HCT116 (cell line): ENCODE results near the gene NFKB1. TPM values are rescaled to one million over a fixed set of nuclear protein-coding genes. Genes with fewer than 3 reads are reported as not detected.

Source experiments
- ATAC-seq: fragments of 200-7000 bp; cut with Tn5 transposase; 2 replicates; pipeline ENCODE4 v1.9.1; 2020; ENCODE audit warnings: mild to moderate bottlenecking, moderate library complexity
- BruUV-seq: library from RNA; stranded (reverse); fragments of 400-500 nt; replicated peaks from 2 replicates; lab custom pipeline; 2021; lab: Mats Ljungman, UMichigan
- CTCF ChIA-PET: fragments of 300-600 bp; sonication (Branson Sonifier 250); formaldehyde crosslinking; loops from one replicate; lab custom pipeline; 2021; ENCODE audit warnings: antibody characterized with exemption; lab: Charles Lee
- POLR2A ChIA-PET: fragments of 300-600, 350-600 bp; sonication (Branson Sonifier 250); formaldehyde crosslinking; loops from one replicate; lab custom pipeline; 2021; ENCODE audit warnings: antibody characterized with exemption; lab: Charles Lee
- RAD21 ChIA-PET, 2 experiments: fragments of 300-600 bp; sonication (Branson Sonifier 250); formaldehyde crosslinking; loops; one replicate each; lab custom pipeline; 2023; ENCODE audit warnings: low total read pairs in 2 of 2; ENCODE audit not compliant: uncharacterized antibody in 2 of 2, unreplicated experiment in 2 of 2, low non-redundant PET in 1 of 2; lab: Charles Lee
- DNase-seq: peaks from one replicate; pipeline ENCODE4 v3.0.0-alpha.2; 2010; ENCODE audit warnings: low read depth, low spot score
- H2AFZ ChIP-seq: fragments of 200-600 bp; shearing (Covaris generic), sonication (generic); 2 replicates; pipeline ENCODE4 v1.6.1; 2017; ENCODE audit warnings: low read depth, mixed run types, mixed read lengths, antibody characterized with exemption, low read length; ENCODE audit not compliant: poor library complexity, severe bottlenecking
- H3K27ac ChIP-seq: 2 replicates; pipeline ENCODE4 v1.5.1; 2012; ENCODE audit warnings: low read depth, low read length
- H3K27me3 ChIP-seq: fragments of 200-600 bp; sonication (generic); 2 replicates; pipeline ENCODE4 v1.6.1; 2016; ENCODE audit warnings: mixed run types, low read length, mixed read lengths; ENCODE audit not compliant: insufficient read depth
- H3K36me3 ChIP-seq, 2 experiments: fragments of 200-500 bp in 1 of 2; fragments of 200-600 bp in 1 of 2; sonication (Bioruptor generic) in 1 of 2; sonication (generic) in 1 of 2; 2 replicates each; pipeline versions ENCODE4 v1.5.1 to v1.6.1; 2014 to 2016; ENCODE audit warnings: low read length in 2 of 2, inconsistent platforms in 1 of 2, mixed read lengths in 1 of 2, mixed run types in 1 of 2; ENCODE audit not compliant: insufficient read depth in 2 of 2, control insufficient read depth in 1 of 2
- H3K4me1 ChIP-seq, 2 experiments: fragments of 200-600 bp in 1 of 2; sonication (generic) in 1 of 2; 2 replicates each; pipeline versions ENCODE4 v1.5.1 to v1.6.1; 2012 to 2017; ENCODE audit warnings: low read length in 2 of 2, inconsistent platforms in 1 of 2, mild to moderate bottlenecking in 1 of 2, mixed read lengths in 1 of 2, mixed run types in 1 of 2, moderate library complexity in 1 of 2; ENCODE audit not compliant: insufficient read depth in 2 of 2, control insufficient read depth in 1 of 2
- H3K4me2 ChIP-seq: fragments of 200-600 bp; sonication (generic); 2 replicates; pipeline ENCODE4 v1.6.1; 2017; ENCODE audit warnings: mixed run types, low read length, mixed read lengths
- H3K4me3 ChIP-seq, 2 experiments: fragments of 200-600 bp in 1 of 2; sonication (generic) in 1 of 2; replicated peaks in 1 of 2; 2 replicates each; pipeline ENCODE4 v1.5.1; 2011 to 2016; ENCODE audit warnings: low read length in 2 of 2, control low read depth in 1 of 2, low read depth in 1 of 2, mild to moderate bottlenecking in 1 of 2, mixed read lengths in 1 of 2, mixed run types in 1 of 2
- H3K79me2 ChIP-seq: fragments of 200-600 bp; sonication (generic); 2 replicates; pipeline ENCODE4 v1.6.1; 2017; ENCODE audit warnings: mild to moderate bottlenecking, mixed run types, low read length, moderate library complexity, mixed read lengths; ENCODE audit not compliant: insufficient read depth
- H3K9ac ChIP-seq: fragments of 200-600 bp; sonication (generic); 2 replicates; pipeline ENCODE4 v1.6.1; 2016; ENCODE audit warnings: low read length, mixed read lengths
- H3K9me2 ChIP-seq: fragments of 200-600 bp; sonication (generic), shearing (Covaris generic); 2 replicates; pipeline ENCODE4 v1.6.1; 2017; ENCODE audit warnings: mixed run types, mild to moderate bottlenecking, moderate library complexity; ENCODE audit not compliant: insufficient read depth
- H3K9me3 ChIP-seq, 2 experiments: fragments of 200-500 bp in 1 of 2; fragments of 200-600 bp in 1 of 2; sonication (Bioruptor generic) in 1 of 2; sonication (generic) in 1 of 2; 2 replicates each; pipeline ENCODE4 v1.6.1; 2014 to 2017; ENCODE audit warnings: low read length in 2 of 2, mixed read lengths in 2 of 2, inconsistent platforms in 1 of 2, low read depth in 1 of 2, mild to moderate bottlenecking in 1 of 2, mixed run types in 1 of 2, moderate library complexity in 1 of 2; ENCODE audit not compliant: control insufficient read depth in 1 of 2, insufficient read depth in 1 of 2
- H4K20me1 ChIP-seq: fragments of 200-600 bp; sonication (generic), shearing (Covaris generic); 2 replicates; pipeline ENCODE4 v1.6.1; 2017; ENCODE audit warnings: mixed run types, mild to moderate bottlenecking, moderate library complexity; ENCODE audit not compliant: insufficient read depth
- CEBPB ChIP-seq: IDR thresholded peaks from 2 replicates; pipeline ENCODE4 v1.6.1; 2012; ENCODE audit warnings: low read depth
- CTCF ChIP-seq, 3 experiments: fragments of 200-600 bp in 1 of 3; sonication (generic) in 1 of 3; IDR thresholded peaks in 2 of 3; conservative IDR thresholded peaks in 1 of 3; 2 replicates each; pipeline ENCODE4 v1.5.1; 2012 to 2017; ENCODE audit warnings: low read depth in 2 of 3, low read length in 2 of 3, antibody characterized with exemption in 1 of 3, borderline replicate concordance in 1 of 3, control low read depth in 1 of 3, mild to moderate bottlenecking in 1 of 3, mixed read lengths in 1 of 3, mixed run types in 1 of 3, moderate library complexity in 1 of 3; ENCODE audit not compliant: insufficient read depth in 1 of 3
- EGR1 ChIP-seq: IDR thresholded peaks from 2 replicates; pipeline ENCODE4 v1.6.1; 2012; ENCODE audit warnings: low read depth
- EZH2 ChIP-seq: fragments of 200-600 bp; sonication (generic); IDR thresholded peaks from 2 replicates; pipeline ENCODE4 v1.6.1; 2017; ENCODE audit warnings: antibody characterized with exemption, mixed run types
- EZH2phosphoT487 ChIP-seq: fragments of 200-600 bp; IDR thresholded peaks from 2 replicates; pipeline ENCODE4 v1.6.1; 2018; ENCODE audit warnings: antibody characterized with exemption, borderline replicate concordance
- FOSL1 ChIP-seq: IDR thresholded peaks from 2 replicates; pipeline ENCODE4 v1.6.1; 2012; ENCODE audit warnings: low read depth
- JUND ChIP-seq: IDR thresholded peaks from 2 replicates; pipeline ENCODE4 v1.6.1; 2012
- MAX ChIP-seq: IDR thresholded peaks from 2 replicates; pipeline ENCODE4 v1.6.1; 2012
- POLR2A ChIP-seq: IDR thresholded peaks from 2 replicates; pipeline ENCODE4 v1.7.0; 2011; ENCODE audit warnings: borderline replicate concordance; ENCODE audit not compliant: insufficient read depth, insufficient read length; ENCODE audit errors: extremely low read depth
- RAD21 ChIP-seq: IDR thresholded peaks from 2 replicates; pipeline ENCODE4 v1.6.1; 2012; ENCODE audit warnings: low read depth, mild to moderate bottlenecking
- TCF7L2 ChIP-seq: IDR thresholded peaks from 2 replicates; pipeline ENCODE4 v1.7.0; 2011; ENCODE audit warnings: borderline replicate concordance, inconsistent platforms; ENCODE audit not compliant: insufficient read depth, insufficient read length; ENCODE audit errors: extremely low read depth
- ZBTB33 ChIP-seq: IDR thresholded peaks from 2 replicates; pipeline ENCODE4 v1.6.1; 2011; ENCODE audit warnings: mild to moderate bottlenecking, low read length, moderate library complexity; ENCODE audit not compliant: insufficient replicate concordance; ENCODE audit errors: extremely low read depth
- ZFX ChIP-seq: fragments of 450-650 bp; IDR thresholded peaks from 2 replicates; pipeline ENCODE4 v1.6.1; 2017
- ZNF274 ChIP-seq: fragments of 200-500 bp; sonication (Bioruptor generic); IDR thresholded peaks from 2 replicates; pipeline ENCODE4 v1.6.1; 2014; ENCODE audit warnings: mild to moderate bottlenecking, low read depth, low read length, inconsistent platforms
- intact Hi-C: fragments of 100-400 bp; cut with micrococcal nuclease; formaldehyde crosslinking; loops from 2 replicates; pipeline ENCODE4 v1.10.0; 2022
- total RNA-seq: library from RNA; stranded (reverse); gene quantifications from one replicate; pipeline ENCODE4 v1.2.1, GENCODE V29; 2021; ENCODE audit not compliant: unreplicated experiment

NFKB1 gene
- total RNA-seq, 1 experiment from 2014 or later, result 29.4 TPM

GRCh38 chr4:102637391-102637790 is 136.2 kb downstream of the NFKB1 start (continued):
- TF ChIP-seq MAX (no peak), RAD21 (no peak), ZFX (no peak), EZH2 (no peak)

GRCh38 chr4:102638621-102639020 is 137.5 kb downstream of the NFKB1 start:
- DNase-seq, result no peak
- Histone ChIP-seq H3K4me2 (no peak overlapping the region), H3K36me3 (no peaks in the 10 kb centered on the region), H2AFZ (no peak overlapping the region), H3K9me3 (no peaks in the 10 kb centered on the region), H3K4me3 (no peak overlapping the region), H3K79me2 (no peaks in the 10 kb centered on the region), H3K27me3 (no peaks in the 10 kb centered on the region), H3K9me2 (no peaks in the 10 kb centered on the region), H3K4me1 (peaks cover 0 to 12% of the 10 kb centered on the region in 2 experiments; a peak in 2 of 4 replicates), H3K27ac (no peak overlapping the region), H3K9ac (no peak overlapping the region), H4K20me1 (no peaks in the 10 kb centered on the region)
- ChIA-PET RAD21 (no interaction called here), POLR2A (no interaction called here), CTCF (no interaction called here)
- intact Hi-C loops, result no loop called here
- TF ChIP-seq EGR1, result no peak
- no peak for TF ChIP-seq CEBPB
- no peak for TF ChIP-seq JUND
- TF ChIP-seq EZH2, result no peak
- no peak for TF ChIP-seq TCF7L2
- TF ChIP-seq ZNF274, result no peak
- no peak for TF ChIP-seq POLR2A
- no peak for TF ChIP-seq ZFX
- no peak for TF ChIP-seq EZH2phosphoT487
- TF ChIP-seq FOSL1, result no peak
- TF ChIP-seq CTCF (IDR thresholded peaks at IDR 0.05 in 2 of 3, conservative IDR thresholded peaks at IDR 0.05 in 1 of 3; ENCODE audit: borderline replicate concordance in 1 of 3, insufficient read depth in 1 of 3, low read depth in 2 of 3, low read length in 2 of 3), result no peak
- no peak for TF ChIP-seq ZBTB33
- TF ChIP-seq MAX, result no peak
- no peak for ATAC-seq
- no TSS peak for BruUV-seq
